Stimulated activated CD4-positive, alpha-beta T cell treated with anti-CD3 and anti-CD28 coated beads, Interleukin-2, amount 100 ng/mL, for 4 hours (primary cell): Measurements from ENCODE around the gene OR2F1.

Source experiments
- DNase-seq: peaks from one replicate; pipeline ENCODE4 v3.0.0-alpha.2; 2020; ENCODE audit warnings: low read depth

Gene OR2F1

GRCh38 chr7:143954544-143954943, at the start of gene OR2F1:
TSS of gene OR2F1 (plus strand) at chr7:143954844. CDS start at chr7:143959971, 5,127 bp downstream.
- DNase-seq, result no peak

GRCh38 chr7:143905509-143905908, 49.1 kb upstream of the OR2F1 start:
- DNase-seq, result no peak

- no peak for DNase-seq
These were observed 48.5 kb upstream of the OR2F1 start for GRCh38 chr7:143906151-143906550.

- DNase-seq, result no peak
These were observed 47.7 kb upstream of the OR2F1 start for GRCh38 chr7:143906895-143907294.

- no peak for DNase-seq
These were observed 46.5 kb upstream of the OR2F1 start for GRCh38 chr7:143908120-143908519.

- no peak for DNase-seq
These were observed 44.8 kb upstream of the OR2F1 start for GRCh38 chr7:143909863-143910262.

- no peak for DNase-seq
These were observed 44.0 kb upstream of the OR2F1 start for GRCh38 chr7:143910473-143911248.

- no peak for DNase-seq
These were observed 40.6 kb upstream of the OR2F1 start for GRCh38 chr7:143913945-143914615.

GRCh38 chr7:143914938-143915652, 39.5 kb upstream of the OR2F1 start:
- DNase-seq, result no peak

GRCh38 chr7:143924851-143925250, 29.8 kb upstream of the OR2F1 start:
- no peak for DNase-seq

GRCh38 chr7:143929224-143929920, 25.3 kb upstream of the OR2F1 start:
- DNase-seq, result no peak

- no peak for DNase-seq
These were observed 22.9 kb upstream of the OR2F1 start for GRCh38 chr7:143931739-143932138.

GRCh38 chr7:143934526-143935325, 19.9 kb upstream of the OR2F1 start, which contains the start of gene OR2F2:
TSS of gene OR2F2 (plus strand) at chr7:143935233. CDS start at chr7:143935233, 0 bp downstream.
- no peak for DNase-seq

- no peak for DNase-seq
These were observed 18.3 kb upstream of the OR2F1 start for GRCh38 chr7:143936087-143937009.

GRCh38 chr7:143938379-143939243, 16.0 kb upstream of the OR2F1 start:
- DNase-seq, result no peak

- no peak for DNase-seq
These were observed 9.2 kb upstream of the OR2F1 start for GRCh38 chr7:143945423-143945822.

GRCh38 chr7:143947111-143947510, 7.5 kb upstream of the OR2F1 start:
- DNase-seq, result no peak

GRCh38 chr7:143948733-143949132, 5.9 kb upstream of the OR2F1 start:
- DNase-seq, result no peak

GRCh38 chr7:143953421-143953820, 1.2 kb upstream of the OR2F1 start:
- DNase-seq, result no peak
